ENCODE measurements around the gene TMEM260.
"Not testable (repeated sequence)": the region's sequence is repeated elsewhere in the genome, so short reads cannot be mapped to it uniquely, and the experiment has no call there.

The TMEM260 gene

DNA sequence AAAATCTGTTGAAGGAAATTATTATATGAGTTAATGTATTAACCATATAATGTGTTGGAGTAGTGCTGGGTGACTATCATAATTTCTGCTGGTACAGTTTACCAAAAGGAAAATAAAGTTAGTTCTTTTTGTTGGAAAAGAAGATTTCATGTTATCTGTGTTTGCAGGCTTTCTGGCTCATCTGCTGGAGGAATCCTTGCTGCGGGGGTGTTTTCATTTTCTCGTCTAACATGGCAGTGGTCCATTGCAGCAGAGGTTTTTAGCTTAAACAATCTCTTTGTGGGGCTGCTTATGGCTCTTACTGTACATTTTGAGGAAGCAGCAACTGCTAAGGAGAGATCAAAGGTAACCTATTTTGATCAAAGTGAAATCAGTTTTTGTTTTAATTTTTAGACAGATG lies 24.1 kb downstream of the TMEM260 start:
- no peaks in the 10 kb centered on the region for H3K27me3 ChIP-seq (ENCODE audit: control insufficient read depth in 1 of 2, insufficient read depth in 2 of 2, low read length in 2 of 2)
- no peak overlapping the region for H3K27ac ChIP-seq (ENCODE audit: low read depth, low read length)
- H3K4me3 ChIP-seq (ENCODE audit: low read depth in 1 of 2, low read length in 2 of 2) = no peak overlapping the region
- no peaks in the 10 kb centered on the region for H3K4me1 ChIP-seq (ENCODE audit: insufficient read depth, low read length)
- no peak overlapping the region for H3K9ac ChIP-seq (ENCODE audit: low read length)
- no peaks in the 10 kb centered on the region for H3K9me3 ChIP-seq (ENCODE audit: low read length)
- H3K36me3 ChIP-seq (ENCODE audit: insufficient read depth, low read length) = no peaks in the 10 kb centered on the region

DNA sequence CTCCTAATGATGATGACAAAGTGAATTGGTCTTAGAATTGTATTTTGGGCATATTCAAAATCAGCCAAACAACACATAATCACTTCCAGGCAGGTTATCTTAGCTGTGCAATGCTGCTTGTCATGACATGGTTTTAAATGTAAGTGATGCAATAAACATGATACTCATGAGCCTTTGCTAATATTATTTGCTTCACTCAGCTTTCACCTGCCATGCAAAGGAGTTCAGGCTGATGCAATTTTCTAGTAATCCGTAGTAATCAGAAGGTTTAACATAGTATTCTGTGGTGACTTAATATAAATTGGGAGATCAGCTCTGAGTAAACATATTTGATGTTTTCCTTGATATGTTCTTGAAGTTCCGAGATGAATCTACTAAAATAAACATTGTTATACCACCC lies 29.1 kb downstream of the TMEM260 start:
- peaks cover 7% of the 10 kb centered on the region for H3K36me3 ChIP-seq (ENCODE audit: insufficient read depth, low read length)

DNA sequence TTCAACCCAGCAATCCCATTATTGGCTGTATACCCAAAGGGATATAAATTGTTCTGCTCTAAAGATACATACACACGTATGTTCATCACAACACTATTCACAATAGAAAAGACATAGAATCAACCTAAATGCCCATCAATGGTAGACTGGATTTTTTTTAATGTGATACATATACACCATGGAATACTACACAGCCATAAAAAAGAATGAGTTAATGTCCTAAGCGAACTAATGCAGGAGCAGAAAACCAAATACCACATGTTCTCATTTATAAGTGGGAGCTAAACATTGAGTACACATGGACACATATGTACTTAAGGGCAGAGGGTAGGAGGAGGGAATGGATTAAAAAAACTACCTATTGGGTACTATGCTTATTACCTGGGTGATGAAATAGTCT lies 32.1 kb downstream of the TMEM260 start:
- H3K36me3 ChIP-seq (ENCODE audit: insufficient read depth, low read length); H3K27me3 ChIP-seq (ENCODE audit: control insufficient read depth in 1 of 2, insufficient read depth in 2 of 2, low read length in 2 of 2); H3K4me3 ChIP-seq (ENCODE audit: low read depth in 1 of 2, low read length in 2 of 2); H3K9ac ChIP-seq (ENCODE audit: low read length); H3K27ac ChIP-seq (ENCODE audit: low read depth, low read length); H3K4me1 ChIP-seq (ENCODE audit: insufficient read depth, low read length); H3K9me3 ChIP-seq (ENCODE audit: low read length): not testable (repeated sequence)

More for the DNA sequence above, 29.1 kb downstream of the TMEM260 start:
- Histone ChIP-seq H3K27ac (ENCODE audit: low read depth, low read length) (no peak overlapping the region), H3K9ac (ENCODE audit: low read length) (no peak overlapping the region), H3K4me3 (ENCODE audit: low read depth in 1 of 2, low read length in 2 of 2) (no peak overlapping the region), H3K4me1 (ENCODE audit: insufficient read depth, low read length) (no peaks in the 10 kb centered on the region), H3K9me3 (ENCODE audit: low read length) (no peaks in the 10 kb centered on the region), H3K27me3 (ENCODE audit: control insufficient read depth in 1 of 2, insufficient read depth in 2 of 2, low read length in 2 of 2) (no peaks in the 10 kb centered on the region)

DNA sequence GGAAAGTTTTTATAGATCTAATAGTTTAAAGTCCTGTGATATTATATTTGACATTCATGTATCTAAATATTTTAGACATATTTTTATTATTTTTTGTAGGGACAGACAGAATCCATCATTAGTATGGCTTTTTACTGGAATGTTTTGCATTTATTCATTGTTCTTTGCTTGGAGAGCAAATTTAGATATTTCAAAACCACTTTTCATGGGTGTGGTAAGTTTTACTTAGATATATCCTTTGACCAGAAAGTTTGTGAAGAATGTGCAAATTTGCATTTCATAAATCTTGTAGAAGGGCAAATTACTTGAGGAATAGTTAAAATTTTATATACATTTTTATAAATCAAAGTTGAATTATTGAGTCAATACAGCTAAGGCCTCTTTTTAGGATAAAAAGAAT lies 37.5 kb downstream of the TMEM260 start:
- H3K4me1 ChIP-seq (ENCODE audit: insufficient read depth, low read length) = no peaks in the 10 kb centered on the region
- no peaks in the 10 kb centered on the region for H3K27me3 ChIP-seq (ENCODE audit: control insufficient read depth in 1 of 2, insufficient read depth in 2 of 2, low read length in 2 of 2)
- no peak overlapping the region for H3K27ac ChIP-seq (ENCODE audit: low read depth, low read length)
- no peak overlapping the region for H3K4me3 ChIP-seq (ENCODE audit: low read depth in 1 of 2, low read length in 2 of 2)
- H3K9ac ChIP-seq (ENCODE audit: low read length) = no peak overlapping the region
- peaks cover 19% of the 10 kb centered on the region for H3K36me3 ChIP-seq (ENCODE audit: insufficient read depth, low read length)
- H3K9me3 ChIP-seq (ENCODE audit: low read length) = no peaks in the 10 kb centered on the region

DNA sequence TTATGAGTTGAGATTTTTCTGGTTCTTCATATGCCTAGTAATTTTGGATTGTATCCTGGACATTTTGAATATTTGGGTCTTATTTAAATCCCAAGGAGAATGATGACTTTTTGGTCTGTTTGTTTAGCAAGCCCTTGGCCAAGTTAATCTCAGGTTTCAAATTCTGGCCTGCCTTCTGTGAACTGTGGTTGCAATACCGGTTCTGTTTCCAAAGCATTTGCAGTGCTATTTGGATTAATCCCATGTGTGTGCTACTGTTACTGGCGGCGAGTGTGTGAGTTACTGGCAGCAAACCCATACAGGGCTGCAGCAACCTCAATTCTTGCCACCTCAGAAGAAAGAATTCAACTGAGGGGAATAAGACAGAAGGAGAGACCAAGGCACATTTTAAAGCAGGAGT lies 51.1 kb downstream of the TMEM260 start:
- Histone ChIP-seq H3K4me1 (ENCODE audit: insufficient read depth, low read length) (no peaks in the 10 kb centered on the region), H3K27me3 (ENCODE audit: control insufficient read depth in 1 of 2, insufficient read depth in 2 of 2, low read length in 2 of 2) (no peaks in the 10 kb centered on the region), H3K36me3 (ENCODE audit: insufficient read depth, low read length) (peaks cover 5% of the 10 kb centered on the region), H3K9me3 (ENCODE audit: low read length) (no peaks in the 10 kb centered on the region), H3K27ac (ENCODE audit: low read depth, low read length) (no peak overlapping the region), H3K9ac (ENCODE audit: low read length) (no peak overlapping the region), H3K4me3 (ENCODE audit: low read depth in 1 of 2, low read length in 2 of 2) (no peak overlapping the region)

DNA sequence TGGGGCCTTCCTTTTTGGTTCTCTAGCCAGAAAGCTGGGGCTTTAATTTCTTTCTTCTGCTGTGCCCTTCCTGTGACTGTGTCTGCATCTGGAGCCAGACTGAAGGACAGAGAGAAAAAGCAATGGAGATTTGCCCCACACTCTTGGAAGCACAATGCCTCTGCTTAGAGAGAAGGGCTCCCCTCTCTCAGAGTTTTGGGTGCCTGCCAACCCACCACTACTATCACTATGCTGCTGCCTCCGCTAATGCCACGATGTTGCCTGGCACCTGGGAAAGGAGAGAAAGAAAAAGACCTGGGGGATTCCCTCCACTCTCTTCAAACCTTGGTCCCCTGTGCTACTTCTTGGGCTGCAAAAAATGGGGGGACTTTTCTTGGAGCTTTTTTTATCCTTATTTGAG lies 52.6 kb downstream of the TMEM260 start:
- Histone ChIP-seq H3K36me3 (ENCODE audit: insufficient read depth, low read length) (peaks cover 16% of the 10 kb centered on the region), H3K4me1 (ENCODE audit: insufficient read depth, low read length) (no peaks in the 10 kb centered on the region), H3K9me3 (ENCODE audit: low read length) (no peaks in the 10 kb centered on the region), H3K9ac (ENCODE audit: low read length) (no peak overlapping the region), H3K27me3 (ENCODE audit: control insufficient read depth in 1 of 2, insufficient read depth in 2 of 2, low read length in 2 of 2) (no peaks in the 10 kb centered on the region), H3K4me3 (ENCODE audit: low read depth in 1 of 2, low read length in 2 of 2) (no peak overlapping the region), H3K27ac (ENCODE audit: low read depth, low read length) (no peak overlapping the region)

DNA sequence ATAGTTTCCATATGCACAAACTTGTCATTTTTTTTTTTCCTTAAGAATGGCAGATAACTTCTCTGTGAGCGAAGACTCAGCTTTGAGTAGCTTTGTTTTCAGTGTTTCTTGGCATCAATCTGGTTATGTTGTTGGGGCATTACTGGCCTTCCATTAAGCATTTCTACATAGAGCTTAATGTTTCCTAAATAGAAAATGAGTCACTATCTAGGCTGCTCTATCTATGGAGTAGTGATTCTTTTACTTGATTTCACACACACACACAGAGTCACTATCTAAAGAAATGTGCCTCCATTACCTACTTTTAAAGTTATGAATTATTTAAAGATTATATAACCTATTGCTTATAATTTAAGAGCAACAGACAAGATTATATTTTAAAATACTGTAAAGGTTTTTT lies 53.9 kb downstream of the TMEM260 start:
- no peaks in the 10 kb centered on the region for H3K9me3 ChIP-seq (ENCODE audit: low read length)
- peaks cover 29% of the 10 kb centered on the region for H3K36me3 ChIP-seq (ENCODE audit: insufficient read depth, low read length)
- H3K27me3 ChIP-seq (ENCODE audit: control insufficient read depth in 1 of 2, insufficient read depth in 2 of 2, low read length in 2 of 2) = no peaks in the 10 kb centered on the region

DNA sequence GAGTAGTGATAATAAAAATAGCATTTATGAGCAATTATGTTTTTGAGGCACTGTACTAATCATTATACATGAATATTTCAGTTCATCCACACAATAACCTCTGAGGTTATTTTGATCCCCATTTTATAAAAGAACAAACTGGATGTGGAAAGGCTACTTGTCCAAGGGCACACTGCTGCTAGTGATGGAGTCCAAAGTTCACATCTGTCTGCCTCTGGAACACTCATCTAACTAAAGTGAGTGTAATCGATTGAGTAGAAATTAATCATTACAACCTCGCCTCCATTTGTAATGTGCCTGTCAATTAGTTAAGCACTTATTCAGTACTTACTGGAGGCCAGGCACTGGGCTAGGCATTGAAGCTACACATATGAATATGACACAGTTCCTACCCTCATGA lies 55.4 kb downstream of the TMEM260 start:
- H3K27ac ChIP-seq (ENCODE audit: low read depth, low read length) = no peak overlapping the region
- no peaks in the 10 kb centered on the region for H3K4me1 ChIP-seq (ENCODE audit: insufficient read depth, low read length)
- peaks cover 36% of the 10 kb centered on the region for H3K36me3 ChIP-seq (ENCODE audit: insufficient read depth, low read length)

More for the DNA sequence above, 53.9 kb downstream of the TMEM260 start:
- Histone ChIP-seq H3K4me3 (ENCODE audit: low read depth in 1 of 2, low read length in 2 of 2) (no peak overlapping the region), H3K4me1 (ENCODE audit: insufficient read depth, low read length) (no peaks in the 10 kb centered on the region), H3K27ac (ENCODE audit: low read depth, low read length) (no peak overlapping the region), H3K9ac (ENCODE audit: low read length) (no peak overlapping the region)

DNA sequence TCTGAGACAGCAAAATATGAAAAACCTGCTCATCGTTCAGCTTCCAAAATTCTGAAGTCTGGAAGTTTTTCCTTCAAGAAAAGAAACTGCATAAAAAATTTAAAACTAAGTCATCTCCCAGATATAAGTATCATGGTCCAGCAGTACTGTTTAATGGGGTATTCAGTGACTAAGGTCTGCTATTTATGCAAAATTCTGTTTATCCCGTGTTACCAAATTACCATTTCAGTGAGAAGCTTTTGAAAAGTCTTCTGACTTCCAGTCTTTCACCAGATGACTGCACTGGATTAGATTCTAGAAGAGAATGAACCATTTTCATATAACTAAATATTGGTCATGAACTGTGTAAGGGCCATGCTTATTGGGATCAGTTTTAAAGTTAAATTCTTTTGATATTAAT lies 67.9 kb downstream of the TMEM260 start:
- no peak overlapping the region for H3K9ac ChIP-seq (ENCODE audit: low read length)
- H3K4me3 ChIP-seq (ENCODE audit: low read depth in 1 of 2, low read length in 2 of 2) = no peak overlapping the region

More for the DNA sequence above, 55.4 kb downstream of the TMEM260 start:
- H3K9ac ChIP-seq (ENCODE audit: low read length) = no peak overlapping the region
- H3K9me3 ChIP-seq (ENCODE audit: low read length) = no peaks in the 10 kb centered on the region
- no peaks in the 10 kb centered on the region for H3K27me3 ChIP-seq (ENCODE audit: control insufficient read depth in 1 of 2, insufficient read depth in 2 of 2, low read length in 2 of 2)
- H3K4me3 ChIP-seq (ENCODE audit: low read depth in 1 of 2, low read length in 2 of 2) = no peak overlapping the region

DNA sequence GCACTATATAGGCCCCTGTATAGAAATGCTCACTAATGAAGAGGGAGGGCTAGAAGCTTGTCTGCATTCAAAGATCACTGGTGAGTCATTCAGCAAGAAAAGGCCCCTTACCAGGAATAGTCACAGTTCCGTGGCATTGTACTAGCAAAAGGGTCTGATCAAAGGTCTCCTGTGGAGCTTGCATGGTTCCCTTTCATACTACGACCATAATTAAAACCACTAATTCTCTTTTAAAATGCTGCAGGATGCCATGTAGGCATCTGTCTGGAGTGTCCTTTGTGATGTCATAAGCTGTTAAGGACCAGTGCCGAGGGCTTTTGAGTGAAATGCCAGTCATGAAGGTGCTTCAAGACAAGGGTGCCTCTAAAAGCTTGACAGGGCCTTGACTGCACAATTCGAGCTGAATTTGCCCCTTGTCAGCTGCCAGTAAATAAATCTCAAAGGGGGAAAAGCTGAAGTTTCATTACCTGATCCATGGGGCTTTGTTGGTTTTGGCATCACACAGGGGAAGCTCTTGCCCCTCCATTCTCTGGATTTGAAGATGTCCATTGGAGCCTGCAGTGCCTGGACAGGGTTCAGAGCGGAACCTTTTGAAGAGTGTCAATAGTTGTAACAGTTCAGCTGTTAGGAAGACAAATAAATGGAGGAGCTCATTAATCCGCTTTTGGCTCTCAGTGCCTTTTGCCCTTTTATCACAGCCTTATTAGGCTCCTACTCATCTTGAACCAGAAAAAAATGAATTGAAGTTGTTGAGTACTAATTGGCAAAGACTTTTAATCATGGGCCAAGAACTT lies 69.1 kb downstream of the TMEM260 start:
- Histone ChIP-seq H3K9ac (ENCODE audit: low read length) (no peak overlapping the region), H3K27me3 (ENCODE audit: control insufficient read depth in 1 of 2, insufficient read depth in 2 of 2, low read length in 2 of 2) (no peaks in the 10 kb centered on the region), H3K36me3 (ENCODE audit: insufficient read depth, low read length) (no peaks in the 10 kb centered on the region), H3K4me1 (ENCODE audit: insufficient read depth, low read length) (no peaks in the 10 kb centered on the region), H3K4me3 (ENCODE audit: low read depth in 1 of 2, low read length in 2 of 2) (no peak overlapping the region), H3K9me3 (ENCODE audit: low read length) (no peaks in the 10 kb centered on the region), H3K27ac (ENCODE audit: low read depth, low read length) (no peak overlapping the region)

More for the DNA sequence above, 67.9 kb downstream of the TMEM260 start:
- no peaks in the 10 kb centered on the region for H3K4me1 ChIP-seq (ENCODE audit: insufficient read depth, low read length)
- H3K9me3 ChIP-seq (ENCODE audit: low read length) = no peaks in the 10 kb centered on the region
- no peaks in the 10 kb centered on the region for H3K27me3 ChIP-seq (ENCODE audit: control insufficient read depth in 1 of 2, insufficient read depth in 2 of 2, low read length in 2 of 2)
- no peak overlapping the region for H3K27ac ChIP-seq (ENCODE audit: low read depth, low read length)
- H3K36me3 ChIP-seq (ENCODE audit: insufficient read depth, low read length) = no peaks in the 10 kb centered on the region

DNA sequence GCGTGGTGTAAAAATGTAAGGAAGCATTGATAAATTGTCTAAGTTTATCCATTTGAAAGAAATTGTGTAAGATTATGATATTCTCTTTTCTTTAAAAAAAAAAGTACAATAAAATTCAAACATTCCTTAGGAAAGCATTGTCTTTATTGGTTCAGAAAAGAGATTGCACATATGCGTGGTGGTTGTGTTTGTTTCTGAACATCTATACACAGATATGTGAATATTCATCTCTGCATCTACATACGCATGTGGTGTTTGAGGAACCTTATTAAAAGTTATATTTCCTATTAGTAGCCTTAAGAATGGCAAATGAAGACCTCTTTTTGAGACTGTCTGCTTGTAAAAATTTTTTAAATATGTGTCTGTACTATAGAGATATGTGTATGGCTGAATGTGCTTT lies 69.8 kb downstream of the TMEM260 start:
- Histone ChIP-seq H3K4me3 (ENCODE audit: low read depth in 1 of 2, low read length in 2 of 2) (no peak overlapping the region), H3K36me3 (ENCODE audit: insufficient read depth, low read length) (no peaks in the 10 kb centered on the region), H3K9me3 (ENCODE audit: low read length) (no peaks in the 10 kb centered on the region), H3K27me3 (ENCODE audit: control insufficient read depth in 1 of 2, insufficient read depth in 2 of 2, low read length in 2 of 2) (no peaks in the 10 kb centered on the region), H3K27ac (ENCODE audit: low read depth, low read length) (no peak overlapping the region), H3K4me1 (ENCODE audit: insufficient read depth, low read length) (no peaks in the 10 kb centered on the region), H3K9ac (ENCODE audit: low read length) (no peak overlapping the region)

DNA sequence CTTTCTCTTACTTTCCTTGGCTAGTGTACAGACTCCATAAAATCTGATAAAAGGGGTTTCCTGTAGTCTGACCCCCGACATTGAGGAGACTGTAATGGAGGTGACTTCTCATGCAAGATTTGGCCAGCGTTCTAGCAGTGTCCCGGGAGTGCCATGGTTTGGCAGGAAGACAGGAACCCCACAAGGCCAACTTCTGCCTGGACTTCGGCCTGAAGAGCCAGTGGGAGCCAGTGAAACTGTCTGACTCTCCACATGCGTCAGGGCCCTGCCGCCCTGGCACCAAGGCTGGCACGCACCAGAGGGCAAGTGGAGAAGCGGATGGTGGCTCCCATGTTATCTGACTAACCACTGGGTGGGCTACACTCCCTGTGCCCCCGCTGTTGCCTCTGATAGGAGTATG lies 70.5 kb downstream of the TMEM260 start:
- Histone ChIP-seq H3K27me3 (ENCODE audit: control insufficient read depth in 1 of 2, insufficient read depth in 2 of 2, low read length in 2 of 2) (no peaks in the 10 kb centered on the region), H3K4me3 (ENCODE audit: low read depth in 1 of 2, low read length in 2 of 2) (no peak overlapping the region), H3K36me3 (ENCODE audit: insufficient read depth, low read length) (no peaks in the 10 kb centered on the region), H3K4me1 (ENCODE audit: insufficient read depth, low read length) (no peaks in the 10 kb centered on the region), H3K9ac (ENCODE audit: low read length) (no peak overlapping the region), H3K27ac (ENCODE audit: low read depth, low read length) (no peak overlapping the region), H3K9me3 (ENCODE audit: low read length) (no peaks in the 10 kb centered on the region)
